Esophagus squamous epithelium (tissue), 5 donors: ENCODE results near the gene ANKH. TPM values are rescaled to one million over a fixed set of nuclear protein-coding genes. Genes with fewer than 3 reads are reported as not detected.

Experiments
- DNase-seq: peaks from one replicate; lab custom pipeline; 2025; lab: John Stamatoyannopoulos, UW
- H3K27ac ChIP-seq, 4 donors: fragments of 200-600 bp; sonication (generic); one replicate each; pipeline ENCODE4 v1.5.1; 2016 to 2019; ENCODE audit warnings: mild to moderate bottlenecking in 1 of 4
- H3K27me3 ChIP-seq, 4 donors: fragments of 200-600 bp; sonication (generic); 1 replicate in 3 of 4; 2 replicates in 1 of 4; pipeline versions ENCODE4 v1.5.1 to v1.6.0; 2017 to 2021; ENCODE audit warnings: antibody characterized with exemption in 1 of 4
- H3K36me3 ChIP-seq, 3 donors: fragments of 200-600 bp; sonication (generic); one replicate each; pipeline ENCODE4 v1.5.1; 2016 to 2019
- H3K4me1 ChIP-seq, 3 donors: fragments of 200-600 bp; sonication (generic); one replicate each; pipeline ENCODE4 v1.5.1; 2017 to 2019
- H3K4me3 ChIP-seq, 4 donors: fragments of 200-600 bp; sonication (generic); 1 replicate in 3 of 4; 2 replicates in 1 of 4; pipeline ENCODE4 v1.5.1; 2016 to 2019; ENCODE audit warnings: mild to moderate bottlenecking in 2 of 4, moderate library complexity in 1 of 4
- H3K9me3 ChIP-seq, 3 donors: fragments of 200-600 bp; sonication (generic); one replicate each; pipeline ENCODE4 v1.5.1; 2016 to 2019
- POLR2A ChIP-seq, 4 donors: fragments of 450-650 bp; IDR thresholded peaks; one replicate each; pipeline ENCODE4 v1.6.1; 2017; ENCODE audit warnings: antibody characterized with exemption in 4 of 4, mild to moderate bottlenecking in 4 of 4, moderate library complexity in 3 of 4
- WGBS, 2 donors: methylation state at CpG; one replicate each; pipeline ENCODE4 v1.1.5; 2018; 5-methylcytosine and 5-hydroxymethylcytosine counted together
- intact Hi-C: fragments of 100-400 bp; cut with DNase I; formaldehyde crosslinking; loops from one replicate; pipeline ENCODE4 v1.15.0; 2022
- total RNA-seq, 4 donors: library from RNA; depleted of rRNA; stranded (reverse); fragments of >200 nt; gene quantifications; one replicate each; pipeline ENCODE4 v1.1.0, GENCODE V29; 2016
- TF ChIP-seq, protein P1 (sequence below), 6 experiments: fragments of 450-650 bp in 4 of 6; fragments of 200-600 bp in 2 of 6; sonication (generic) in 2 of 6; IDR thresholded peaks; one replicate each; pipeline ENCODE4 v1.5.1; 2016 to 2019; ENCODE audit warnings: antibody characterized with exemption in 6 of 6, mild to moderate bottlenecking in 4 of 6, moderate library complexity in 4 of 6
- donor health status: DM: yes; HTN: yes; CAD: no.

ANKH gene
- total RNA-seq, 4 donors from 2014 or later = 10.0 to 38.0 (median 16.7) TPM

DNA sequence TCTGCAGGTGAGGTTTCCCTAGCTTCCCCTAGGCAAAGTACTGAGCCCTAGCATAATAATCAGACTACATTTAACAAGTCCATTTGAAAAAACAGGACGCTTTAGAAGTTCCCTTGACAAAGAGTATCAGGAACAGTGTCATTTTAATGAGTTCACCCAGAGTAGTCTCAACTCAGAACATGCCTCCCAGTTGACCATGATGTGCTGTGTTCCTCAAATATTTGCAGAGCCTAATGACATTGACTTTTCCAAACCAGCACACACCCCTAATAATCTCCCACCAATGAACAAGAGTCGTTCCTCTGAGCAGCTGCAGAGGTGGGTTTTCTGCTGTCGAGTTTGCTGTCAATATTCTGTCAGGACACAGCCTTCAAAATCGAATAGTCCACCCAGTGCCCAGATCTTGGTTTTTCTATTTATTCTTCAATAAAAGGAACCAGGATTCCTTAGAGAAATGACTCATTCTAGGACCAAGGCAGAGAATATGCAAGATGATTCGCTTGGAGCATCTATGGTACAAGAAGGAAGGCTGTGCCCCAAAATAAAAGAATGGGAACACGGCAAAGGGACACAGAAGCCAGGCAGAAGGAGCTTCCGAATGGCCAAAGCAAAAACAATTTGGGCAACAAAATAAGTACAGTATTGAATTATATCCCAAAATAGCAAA lies 149.5 kb downstream of the ANKH start:
- TF ChIP-seq, protein P1, sequence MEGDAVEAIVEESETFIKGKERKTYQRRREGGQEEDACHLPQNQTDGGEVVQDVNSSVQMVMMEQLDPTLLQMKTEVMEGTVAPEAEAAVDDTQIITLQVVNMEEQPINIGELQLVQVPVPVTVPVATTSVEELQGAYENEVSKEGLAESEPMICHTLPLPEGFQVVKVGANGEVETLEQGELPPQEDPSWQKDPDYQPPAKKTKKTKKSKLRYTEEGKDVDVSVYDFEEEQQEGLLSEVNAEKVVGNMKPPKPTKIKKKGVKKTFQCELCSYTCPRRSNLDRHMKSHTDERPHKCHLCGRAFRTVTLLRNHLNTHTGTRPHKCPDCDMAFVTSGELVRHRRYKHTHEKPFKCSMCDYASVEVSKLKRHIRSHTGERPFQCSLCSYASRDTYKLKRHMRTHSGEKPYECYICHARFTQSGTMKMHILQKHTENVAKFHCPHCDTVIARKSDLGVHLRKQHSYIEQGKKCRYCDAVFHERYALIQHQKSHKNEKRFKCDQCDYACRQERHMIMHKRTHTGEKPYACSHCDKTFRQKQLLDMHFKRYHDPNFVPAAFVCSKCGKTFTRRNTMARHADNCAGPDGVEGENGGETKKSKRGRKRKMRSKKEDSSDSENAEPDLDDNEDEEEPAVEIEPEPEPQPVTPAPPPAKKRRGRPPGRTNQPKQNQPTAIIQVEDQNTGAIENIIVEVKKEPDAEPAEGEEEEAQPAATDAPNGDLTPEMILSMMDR (IDR thresholded peaks at IDR 0.05) = no peak
- no peak for TF ChIP-seq POLR2A (IDR thresholded peaks at IDR 0.05)
- Histone ChIP-seq H3K27me3 (no peaks in the 10 kb centered on the region), H3K9me3 (no peaks in the 10 kb centered on the region), H3K4me1 (peaks cover 0 to 9% (median 0%) of the 10 kb centered on the region in 3 donors), H3K27ac (no peak overlapping the region), H3K4me3 (no peak overlapping the region), H3K36me3 (peaks cover 0 to 19% (median 0%) of the 10 kb centered on the region in 3 donors)
- WGBS, 2 donors = 76 to 81% methylated on average over 7 of the region's 7 CpGs
- no peak for DNase-seq
- intact Hi-C loops = no loop called here

DNA sequence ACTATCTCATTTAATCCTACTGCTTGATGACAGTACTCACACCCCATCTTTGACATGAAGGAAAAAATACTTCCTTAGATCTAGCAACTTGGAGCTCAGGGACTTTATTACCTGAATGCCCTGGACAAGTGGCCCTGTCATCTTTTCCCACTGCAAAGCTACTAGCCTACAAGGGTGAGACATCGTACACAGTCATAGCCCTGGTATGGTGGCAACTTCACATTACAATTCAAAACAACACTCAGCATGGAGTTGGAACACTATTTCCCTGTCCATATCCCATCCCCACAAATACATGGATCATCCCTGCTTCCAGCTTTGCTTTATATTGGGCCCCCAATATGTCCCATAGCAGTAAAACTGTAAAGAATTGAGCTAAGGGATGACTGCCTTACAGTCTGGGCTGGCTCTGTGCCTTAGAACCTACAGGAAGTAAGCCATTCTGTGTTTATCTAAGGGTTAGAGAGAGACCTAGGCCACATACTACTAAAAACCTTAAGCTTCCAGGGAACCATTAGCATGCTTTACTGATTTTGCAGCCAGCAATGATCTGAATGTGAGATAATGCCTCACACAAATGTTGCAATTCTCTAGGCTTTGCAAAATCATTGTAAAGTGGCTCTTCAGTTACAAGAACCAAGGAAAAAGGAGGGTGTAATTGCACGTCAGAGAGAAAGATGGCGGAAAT lies 151.2 kb downstream of the ANKH start:
- Histone ChIP-seq H3K27me3 (no peaks in the 10 kb centered on the region), H3K27ac (no peak overlapping the region), H3K4me3 (no peak overlapping the region), H3K4me1 (peaks cover 0 to 6% (median 0%) of the 10 kb centered on the region in 3 donors), H3K9me3 (no peaks in the 10 kb centered on the region), H3K36me3 (peaks cover 0 to 35% (median 0%) of the 10 kb centered on the region in 3 donors)
- WGBS, 2 donors = 81 to 100% methylated on average over 3 of the region's 3 CpGs
- intact Hi-C loops = no loop called here
- no peak for DNase-seq
- TF ChIP-seq POLR2A (IDR thresholded peaks at IDR 0.05) = no peak
- TF ChIP-seq, protein P1 (IDR thresholded peaks at IDR 0.05) = no peak

DNA sequence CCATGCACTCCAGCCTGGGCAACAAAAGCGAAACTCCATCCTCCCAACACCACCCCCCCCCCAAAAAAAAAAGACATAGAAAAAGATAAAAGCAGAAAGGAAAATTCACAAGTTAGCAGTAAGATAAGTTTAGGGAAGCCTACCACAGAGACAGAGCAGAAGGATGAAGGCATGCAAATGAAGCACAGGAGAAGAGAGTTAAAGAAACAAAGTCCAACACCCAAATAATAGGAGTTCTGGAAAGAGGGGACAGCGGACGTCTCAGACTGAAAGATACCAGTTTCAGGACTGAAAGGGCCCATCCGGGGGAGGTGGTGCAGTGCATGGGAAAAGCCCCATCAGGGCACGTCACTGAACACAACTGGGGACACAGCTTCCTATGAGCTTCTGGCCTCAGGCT lies 152.8 kb downstream of the ANKH start:
- Histone ChIP-seq H3K4me3 (no peak overlapping the region), H3K9me3 (no peaks in the 10 kb centered on the region), H3K4me1 (peaks cover 0 to 6% (median 0%) of the 10 kb centered on the region in 3 donors), H3K36me3 (peaks cover 0 to 40% (median 0%) of the 10 kb centered on the region in 3 donors), H3K27ac (no peak overlapping the region), H3K27me3 (no peaks in the 10 kb centered on the region)
- TF ChIP-seq, protein P1 (IDR thresholded peaks at IDR 0.05) = no peak
- no peak for TF ChIP-seq POLR2A (IDR thresholded peaks at IDR 0.05)
- DNase-seq = no peak
- WGBS, 2 donors = 83 to 90% methylated on average over 5 of the region's 5 CpGs
- intact Hi-C loops = no loop called here

DNA sequence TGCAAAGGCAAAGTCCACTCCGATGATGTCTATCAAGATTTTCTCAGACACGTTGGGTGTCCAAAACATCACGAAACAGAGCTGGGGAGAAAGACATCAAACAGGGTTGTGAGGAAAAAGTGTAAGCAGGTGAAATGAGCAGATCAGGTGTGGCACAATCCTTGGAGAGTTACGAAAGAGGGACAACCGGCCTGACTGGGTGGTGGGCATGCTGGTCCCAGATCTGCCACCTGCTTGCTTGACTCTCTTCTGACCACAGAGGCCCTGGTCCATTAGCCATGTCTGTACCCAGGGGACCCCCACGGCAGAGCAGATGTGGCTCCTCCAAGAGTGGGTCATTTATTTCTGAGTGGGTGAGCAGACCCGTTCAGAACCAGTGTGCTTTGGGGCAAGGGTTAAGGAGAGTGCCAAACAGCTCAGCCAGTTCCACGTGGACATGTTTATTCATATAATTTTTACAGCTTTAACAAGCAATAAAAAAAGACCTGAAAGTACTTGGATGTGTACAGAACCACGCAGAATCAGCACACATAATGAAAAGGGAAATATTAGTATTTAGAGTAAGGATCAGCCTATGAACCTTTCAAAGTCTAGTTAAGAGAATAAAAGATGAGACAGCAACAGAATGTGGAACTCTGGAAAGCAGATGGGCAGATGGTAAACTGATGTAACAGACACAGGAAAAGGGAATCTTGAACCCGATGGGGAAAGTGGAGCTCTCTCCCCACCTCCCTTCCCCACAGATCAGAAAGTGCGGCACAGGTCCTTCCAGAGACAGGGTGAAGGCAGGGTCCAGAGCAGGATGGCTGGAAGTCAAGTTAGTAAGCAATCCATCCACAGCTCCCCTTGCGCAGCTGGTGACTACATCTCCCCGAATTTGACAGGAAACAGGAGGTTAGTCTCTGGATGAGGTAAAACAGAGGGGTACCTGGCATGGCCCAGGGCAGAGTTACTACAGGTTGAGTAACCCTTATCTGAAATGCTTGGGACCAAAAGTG lies 154.5 kb downstream of the ANKH start:
- no peaks in the 10 kb centered on the region for H3K27me3 ChIP-seq
- no peak for DNase-seq
- no peak overlapping the region for H3K4me3 ChIP-seq
- peaks cover 0 to 58% (median 5%) of the 10 kb centered on the region in 3 donors for H3K36me3 ChIP-seq
- WGBS, 2 donors = 70 to 80% methylated on average over 10 to 13 of the region's 13 CpGs
- intact Hi-C loops = no loop called here
- TF ChIP-seq, protein P1 (IDR thresholded peaks at IDR 0.05) = no peak
- no peak for TF ChIP-seq POLR2A (IDR thresholded peaks at IDR 0.05)
- H3K4me1 ChIP-seq = peaks cover 0 to 6% (median 0%) of the 10 kb centered on the region in 3 donors
- no peak overlapping the region for H3K27ac ChIP-seq
- H3K9me3 ChIP-seq = no peaks in the 10 kb centered on the region
